ENCODE measurements around the gene SLC30A3.

DNA sequence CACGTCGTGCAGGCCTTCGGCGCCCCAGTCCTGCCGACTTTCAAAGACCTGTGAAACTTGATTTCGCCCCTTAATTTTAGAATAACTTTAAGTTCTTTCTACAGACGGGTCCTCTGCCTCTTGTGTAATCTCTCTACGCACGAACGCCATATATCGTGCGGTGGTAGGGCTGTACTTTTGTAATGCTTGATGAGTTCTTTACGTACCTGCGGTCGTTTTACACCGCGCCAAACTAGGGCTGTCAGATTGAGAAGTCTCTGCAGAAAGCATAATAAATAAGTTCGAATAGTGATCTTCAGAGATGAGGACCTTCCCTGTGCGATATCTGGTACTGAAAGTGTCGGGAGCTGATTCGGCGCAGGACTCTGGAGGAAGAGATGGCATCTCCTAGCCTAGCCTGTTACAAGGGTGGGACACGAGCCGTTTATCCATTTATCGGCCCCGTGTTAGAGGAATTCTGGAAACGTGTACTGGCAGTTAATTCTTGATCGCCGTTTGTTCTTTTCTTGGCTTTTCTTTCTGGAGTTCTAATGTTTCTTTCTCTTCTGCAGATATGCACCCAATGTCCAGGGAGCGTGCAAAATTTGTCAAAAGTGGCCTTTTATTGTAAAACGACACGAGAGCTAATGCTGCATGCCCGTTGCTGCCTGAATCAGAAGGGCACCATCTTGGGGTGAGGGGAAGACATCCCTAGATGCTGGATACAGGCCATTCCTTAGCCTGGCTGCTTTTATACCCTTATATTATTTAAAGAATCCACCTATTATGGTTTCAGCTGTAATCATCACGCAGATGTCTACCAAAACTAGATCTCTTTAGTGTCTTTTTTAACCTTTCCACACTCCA is 50.0 kb downstream of the SLC30A3 start:
- TF ChIP-seq, protein P1, sequence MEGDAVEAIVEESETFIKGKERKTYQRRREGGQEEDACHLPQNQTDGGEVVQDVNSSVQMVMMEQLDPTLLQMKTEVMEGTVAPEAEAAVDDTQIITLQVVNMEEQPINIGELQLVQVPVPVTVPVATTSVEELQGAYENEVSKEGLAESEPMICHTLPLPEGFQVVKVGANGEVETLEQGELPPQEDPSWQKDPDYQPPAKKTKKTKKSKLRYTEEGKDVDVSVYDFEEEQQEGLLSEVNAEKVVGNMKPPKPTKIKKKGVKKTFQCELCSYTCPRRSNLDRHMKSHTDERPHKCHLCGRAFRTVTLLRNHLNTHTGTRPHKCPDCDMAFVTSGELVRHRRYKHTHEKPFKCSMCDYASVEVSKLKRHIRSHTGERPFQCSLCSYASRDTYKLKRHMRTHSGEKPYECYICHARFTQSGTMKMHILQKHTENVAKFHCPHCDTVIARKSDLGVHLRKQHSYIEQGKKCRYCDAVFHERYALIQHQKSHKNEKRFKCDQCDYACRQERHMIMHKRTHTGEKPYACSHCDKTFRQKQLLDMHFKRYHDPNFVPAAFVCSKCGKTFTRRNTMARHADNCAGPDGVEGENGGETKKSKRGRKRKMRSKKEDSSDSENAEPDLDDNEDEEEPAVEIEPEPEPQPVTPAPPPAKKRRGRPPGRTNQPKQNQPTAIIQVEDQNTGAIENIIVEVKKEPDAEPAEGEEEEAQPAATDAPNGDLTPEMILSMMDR (IDR thresholded peaks at IDR 0.05; ENCODE audit: low read length) = no peak
- TF ChIP-seq EZH2 (optimal IDR thresholded peaks at IDR 0.05; ENCODE audit: low read depth, low read length) (no peak), EZH2phosphoT487 (IDR thresholded peaks at IDR 0.05; ENCODE audit: low read length) (no peak)

All from MM.1S (cell line).